22Rv1 (cell line): Measurements from ENCODE around the gene CDR2L.

Experiments
- H3K27ac ChIP-seq: fragments of 450-650 bp; 2 replicates; pipeline ENCODE4 v1.5.1; 2017
- ZFX ChIP-seq: fragments of 450-650 bp; IDR thresholded peaks from 2 replicates; pipeline ENCODE4 v1.6.1; 2017; ENCODE audit warnings: antibody characterized with exemption, borderline replicate concordance
- TF ChIP-seq, protein P1 (sequence below): fragments of 450-650 bp; IDR thresholded peaks from 2 replicates; pipeline ENCODE4 v1.5.1; 2017; ENCODE audit warnings: mild to moderate bottlenecking

The CDR2L gene

DNA sequence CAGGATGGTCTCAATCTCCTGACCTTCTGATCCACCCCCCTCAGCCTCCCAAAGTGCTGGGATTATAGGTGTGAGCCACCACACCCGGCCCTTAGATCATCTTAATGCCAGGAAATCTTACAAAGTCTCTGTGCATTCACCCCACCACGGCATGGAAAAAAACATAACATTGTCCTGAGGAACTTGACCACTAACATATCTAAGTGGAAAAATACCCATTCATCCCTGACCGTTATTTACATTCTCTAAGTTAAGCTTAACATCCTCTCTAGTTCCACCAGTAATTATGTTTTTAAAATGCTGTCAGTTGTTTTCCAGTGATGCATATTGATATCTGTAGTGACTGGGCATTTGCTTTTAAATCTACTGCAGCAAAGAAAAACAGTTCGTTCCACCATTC, 11.5 kb upstream of the CDR2L start:
- no peak overlapping the region for H3K27ac ChIP-seq
- TF ChIP-seq, protein P1, sequence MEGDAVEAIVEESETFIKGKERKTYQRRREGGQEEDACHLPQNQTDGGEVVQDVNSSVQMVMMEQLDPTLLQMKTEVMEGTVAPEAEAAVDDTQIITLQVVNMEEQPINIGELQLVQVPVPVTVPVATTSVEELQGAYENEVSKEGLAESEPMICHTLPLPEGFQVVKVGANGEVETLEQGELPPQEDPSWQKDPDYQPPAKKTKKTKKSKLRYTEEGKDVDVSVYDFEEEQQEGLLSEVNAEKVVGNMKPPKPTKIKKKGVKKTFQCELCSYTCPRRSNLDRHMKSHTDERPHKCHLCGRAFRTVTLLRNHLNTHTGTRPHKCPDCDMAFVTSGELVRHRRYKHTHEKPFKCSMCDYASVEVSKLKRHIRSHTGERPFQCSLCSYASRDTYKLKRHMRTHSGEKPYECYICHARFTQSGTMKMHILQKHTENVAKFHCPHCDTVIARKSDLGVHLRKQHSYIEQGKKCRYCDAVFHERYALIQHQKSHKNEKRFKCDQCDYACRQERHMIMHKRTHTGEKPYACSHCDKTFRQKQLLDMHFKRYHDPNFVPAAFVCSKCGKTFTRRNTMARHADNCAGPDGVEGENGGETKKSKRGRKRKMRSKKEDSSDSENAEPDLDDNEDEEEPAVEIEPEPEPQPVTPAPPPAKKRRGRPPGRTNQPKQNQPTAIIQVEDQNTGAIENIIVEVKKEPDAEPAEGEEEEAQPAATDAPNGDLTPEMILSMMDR, result no peak
- TF ChIP-seq ZFX, result no peak

DNA sequence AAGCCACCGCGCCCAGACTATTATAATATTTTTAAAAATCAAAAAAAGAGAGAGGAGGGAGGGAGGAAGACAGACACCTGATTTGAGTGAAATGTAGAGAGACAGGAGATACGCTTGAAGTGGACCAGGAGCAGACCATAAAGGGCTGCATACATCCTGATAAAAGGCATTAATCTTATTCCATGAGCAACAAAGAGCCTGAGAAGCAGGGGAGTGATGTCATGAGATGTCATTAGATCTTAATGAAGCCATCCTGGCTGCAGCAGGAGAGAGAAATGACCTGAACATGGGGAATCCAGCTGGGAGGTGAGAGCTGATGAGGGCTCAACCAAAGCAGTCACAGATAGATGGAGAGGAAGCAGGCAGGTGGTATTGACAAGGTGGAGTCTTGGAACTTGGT, 9.6 kb upstream of the CDR2L start:
- no peak overlapping the region for H3K27ac ChIP-seq
- no peak for TF ChIP-seq ZFX
- TF ChIP-seq, protein P1, result no peak

DNA sequence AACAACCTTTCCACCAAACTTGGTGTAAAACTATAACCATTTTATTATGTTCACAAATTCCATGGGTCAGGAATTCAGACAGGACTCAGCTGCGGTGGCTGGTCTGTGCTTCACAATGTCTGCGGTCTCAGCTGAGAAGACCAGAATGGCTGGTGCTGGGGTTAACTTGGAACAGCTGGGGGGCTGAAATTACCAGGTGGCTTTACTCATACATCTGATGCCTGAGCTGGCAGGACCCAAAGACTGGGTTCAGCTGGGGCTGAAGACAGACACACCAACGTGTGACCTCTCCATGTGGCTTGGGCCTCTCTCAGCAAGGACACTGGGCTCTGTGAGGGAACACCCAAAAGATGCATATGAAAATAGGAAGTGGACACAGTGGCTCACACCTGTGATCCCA, 9.2 kb upstream of the CDR2L start:
- no peak overlapping the region for H3K27ac ChIP-seq

DNA sequence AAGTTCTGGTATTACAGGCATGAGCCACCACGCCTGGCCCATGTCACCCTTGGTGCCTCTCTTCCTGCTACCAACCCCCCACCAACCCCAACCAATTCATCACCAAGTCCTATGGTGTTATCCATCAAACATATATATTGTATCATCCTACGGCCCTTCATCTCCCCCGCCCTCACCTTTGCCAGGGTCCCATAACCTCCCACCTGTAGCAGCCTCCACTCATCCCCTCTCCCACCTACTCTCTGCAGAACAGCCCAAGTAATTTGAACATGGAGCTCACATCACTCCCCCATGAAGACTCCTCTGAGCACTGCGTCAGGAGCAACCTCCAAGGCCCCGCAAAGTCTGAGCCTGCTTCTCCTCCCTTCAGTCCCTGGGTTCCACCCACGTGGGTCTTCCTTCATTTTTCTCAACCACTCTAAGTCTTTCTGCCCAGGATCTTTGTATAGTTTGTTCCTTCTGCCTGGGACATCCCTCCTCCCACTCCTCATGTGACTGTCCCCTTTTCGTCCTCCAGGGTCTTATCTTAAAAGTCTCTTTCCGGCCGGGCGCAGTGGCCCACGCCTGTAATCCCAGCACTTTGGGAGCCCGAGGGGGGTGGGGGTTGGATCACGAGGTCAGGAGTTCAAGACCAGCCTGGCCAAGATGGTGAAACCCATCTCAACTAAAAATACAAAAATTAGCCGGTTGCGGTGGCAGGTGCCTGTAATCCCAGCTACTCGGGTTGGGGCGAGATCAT, 7.9 kb upstream of the CDR2L start:
- H3K27ac ChIP-seq, result no peak overlapping the region
- TF ChIP-seq, protein P1, result no peak
- no peak for TF ChIP-seq ZFX

More for the DNA sequence above, 9.2 kb upstream of the CDR2L start:
- no peak for TF ChIP-seq ZFX
- TF ChIP-seq, protein P1, result no peak

DNA sequence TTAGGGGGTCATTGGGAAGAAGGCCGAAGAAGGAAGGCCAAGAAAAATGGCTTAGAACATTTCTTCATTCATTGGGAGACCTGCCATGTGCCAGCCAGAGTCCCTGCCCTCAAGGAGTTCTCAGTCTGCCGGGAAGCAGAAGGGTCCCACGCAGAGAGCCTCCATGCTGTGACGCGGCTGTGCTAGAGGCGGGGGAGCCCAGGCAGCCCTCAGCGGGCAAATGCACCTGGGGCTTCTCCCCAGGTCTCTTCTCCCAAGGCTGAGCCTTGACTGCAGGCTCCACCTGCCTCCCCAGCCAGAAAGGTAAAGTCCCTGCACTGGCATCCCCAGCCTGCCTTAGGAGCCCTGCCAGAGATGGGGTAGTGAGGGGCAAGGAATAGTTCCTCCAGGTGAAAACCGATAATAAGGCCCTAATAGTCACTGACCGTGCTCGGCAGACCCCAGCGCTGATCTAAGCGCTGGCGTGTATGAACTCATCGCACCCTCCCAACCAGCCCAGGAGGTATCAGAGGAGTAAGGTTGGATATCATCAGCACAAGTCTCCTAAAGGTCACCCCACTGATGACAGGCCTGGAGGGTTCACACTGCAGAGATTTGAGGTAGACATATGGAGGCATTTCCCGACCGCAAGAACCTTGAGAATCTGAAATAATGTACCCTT, 6.0 kb upstream of the CDR2L start:
- peak overlapping the region; percentile 82 for H3K27ac ChIP-seq
- TF ChIP-seq, protein P1, result no peak
- TF ChIP-seq ZFX, result no peak

DNA sequence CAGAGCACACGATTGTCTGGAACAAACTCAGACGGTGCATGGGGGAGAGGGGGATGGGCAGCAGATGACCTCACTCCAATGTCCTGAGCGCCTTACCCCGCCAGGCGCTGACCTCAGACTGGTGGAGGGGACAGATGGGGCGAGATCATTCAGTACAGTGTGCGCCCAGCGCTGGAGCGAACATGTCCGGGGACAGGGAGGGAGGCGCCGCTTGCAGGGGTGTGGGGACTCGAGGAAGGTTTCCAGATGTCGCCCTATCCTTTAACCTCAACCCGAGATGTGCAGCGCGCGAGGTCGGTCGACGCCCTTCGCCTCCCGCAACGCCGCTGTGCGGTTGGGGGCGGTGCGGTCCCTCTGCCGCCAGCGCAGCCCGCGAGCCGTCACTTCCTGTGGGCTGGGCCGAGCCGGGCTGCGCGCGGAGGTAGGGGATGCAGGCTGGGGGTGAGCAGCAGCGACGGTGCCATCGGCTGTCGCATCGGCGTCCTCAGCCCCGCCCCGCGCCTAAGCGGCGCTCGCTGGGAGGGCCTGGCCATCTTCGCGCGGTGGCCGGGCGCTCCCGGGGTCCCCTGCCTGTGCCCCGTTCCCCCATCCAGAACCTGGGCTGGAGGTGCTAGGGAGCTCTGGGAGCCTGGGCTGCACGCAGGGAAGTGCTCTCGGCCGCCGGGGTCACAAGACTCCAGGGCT, 5.3 kb upstream of the CDR2L start:
- H3K27ac ChIP-seq, result peak overlapping the region; percentile 82
- no peak for TF ChIP-seq ZFX
- TF ChIP-seq, protein P1, result peak; percentile 21; the same call in 1 of the 2 replicates

DNA sequence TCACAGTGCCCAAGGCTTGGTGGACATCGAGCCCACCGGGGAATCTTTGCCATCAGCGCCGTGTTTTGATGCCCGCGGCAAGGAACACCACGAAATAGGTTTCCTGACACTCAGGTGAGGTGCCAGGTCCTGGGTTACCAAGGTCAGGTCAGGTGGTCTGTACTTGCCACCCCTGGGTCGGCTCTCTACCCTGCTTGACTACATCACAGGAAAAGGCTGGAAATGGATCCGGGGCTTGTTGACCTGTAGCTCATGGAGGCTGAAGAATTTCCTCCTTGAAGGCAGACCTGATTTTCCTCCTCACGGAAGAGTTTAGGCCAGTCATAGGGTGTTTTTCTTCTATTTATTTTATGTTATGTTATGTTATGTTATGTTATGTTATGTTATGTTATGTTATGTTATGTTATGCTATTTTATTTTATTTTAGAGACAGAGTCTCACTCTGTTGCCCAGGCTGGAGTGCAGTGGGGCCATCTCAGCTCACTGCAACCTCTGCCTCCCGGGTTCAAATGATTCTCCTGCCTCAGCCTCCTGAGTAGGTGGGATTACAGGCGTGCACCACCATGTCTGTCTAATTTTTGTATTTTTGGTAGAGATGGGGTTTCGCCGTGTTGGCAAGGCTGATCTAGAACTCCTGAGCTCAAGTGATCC, 4.6 kb upstream of the CDR2L start:
- peak overlapping the region; percentile 82 for H3K27ac ChIP-seq
